H9 (cell line): ENCODE measurements around the gene MEDAG. TPM values are rescaled to one million over a fixed set of nuclear protein-coding genes. Genes with fewer than 3 reads are reported as not detected.

Experiments
- DNase-seq: peaks from one replicate; pipeline ENCODE4 v3.0.0-alpha.2; 2017
- H2AFZ ChIP-seq: one replicate; pipeline ENCODE4 v1.6.1; 2013; ENCODE audit warnings: mild to moderate bottlenecking, low read length, control low read depth, moderate library complexity
- H2AK5ac ChIP-seq: 2 replicates; pipeline ENCODE4 v1.6.1; 2013; ENCODE audit warnings: low read length, control low read depth, mixed read lengths; ENCODE audit not compliant: insufficient read length
- H2BK120ac ChIP-seq: one replicate; pipeline ENCODE4 v1.6.1; 2013; ENCODE audit warnings: low read depth, mild to moderate bottlenecking, low read length, control low read depth, inconsistent platforms; ENCODE audit not compliant: poor library complexity, severe bottlenecking
- H2BK12ac ChIP-seq: 2 replicates; pipeline ENCODE4 v1.6.1; 2013; ENCODE audit warnings: low read length, control low read depth, mixed read lengths, low read depth; ENCODE audit not compliant: insufficient read length
- H2BK15ac ChIP-seq: 2 replicates; pipeline ENCODE4 v1.6.1; 2013; ENCODE audit warnings: low read depth, low read length, control low read depth
- H2BK20ac ChIP-seq: one replicate; pipeline ENCODE4 v1.6.1; 2013; ENCODE audit warnings: low read depth, mild to moderate bottlenecking, low read length, control low read depth, inconsistent platforms; ENCODE audit not compliant: poor library complexity, severe bottlenecking
- H2BK5ac ChIP-seq: 2 replicates; pipeline ENCODE4 v1.6.1; 2013; ENCODE audit warnings: low read length, control low read depth, mixed read lengths; ENCODE audit not compliant: insufficient read length
- H3K14ac ChIP-seq: 2 replicates; pipeline ENCODE4 v1.6.1; 2013; ENCODE audit warnings: low read length, control low read depth; ENCODE audit not compliant: insufficient read depth
- H3K18ac ChIP-seq: 2 replicates; pipeline ENCODE4 v1.6.1; 2013; ENCODE audit warnings: low read depth, mild to moderate bottlenecking, mixed read lengths, low read length, control low read depth; ENCODE audit not compliant: insufficient read length
- H3K23ac ChIP-seq: 2 replicates; pipeline ENCODE4 v1.6.1; 2013; ENCODE audit warnings: low read length, control low read depth, mixed read lengths, low read depth; ENCODE audit not compliant: insufficient read length
- H3K23me2 ChIP-seq: 2 replicates; pipeline ENCODE4 v1.6.1; 2013; ENCODE audit warnings: low read depth, mild to moderate bottlenecking, mixed read lengths, low read length, control low read depth; ENCODE audit not compliant: insufficient read length, poor library complexity, severe bottlenecking
- H3K27ac ChIP-seq: 2 replicates; pipeline ENCODE4 v1.5.1; 2013; ENCODE audit warnings: low read length, control low read depth, mixed read lengths, low read depth; ENCODE audit not compliant: insufficient read length
- H3K27me3 ChIP-seq: 2 replicates; pipeline ENCODE4 v1.6.1; 2013; ENCODE audit warnings: low read length, control low read depth, inconsistent platforms; ENCODE audit not compliant: insufficient read depth
- H3K4ac ChIP-seq: 2 replicates; pipeline ENCODE4 v1.6.1; 2013; ENCODE audit warnings: low read depth, mild to moderate bottlenecking, control low read depth, inconsistent platforms, low read length, moderate library complexity
- H3K4me1 ChIP-seq: 2 replicates; pipeline ENCODE4 v1.6.1; 2013; ENCODE audit warnings: low read length, control low read depth, inconsistent platforms; ENCODE audit not compliant: insufficient read depth
- H3K4me2 ChIP-seq: 2 replicates; pipeline ENCODE4 v1.6.1; 2013; ENCODE audit warnings: low read length, control low read depth, mixed read lengths; ENCODE audit not compliant: insufficient read length, insufficient read depth
- H3K56ac ChIP-seq: 2 replicates; pipeline ENCODE4 v1.6.1; 2013; ENCODE audit warnings: low read depth, mild to moderate bottlenecking, mixed read lengths, low read length, control low read depth; ENCODE audit not compliant: insufficient read length
- H3K79me1 ChIP-seq: 2 replicates; pipeline ENCODE4 v1.6.1; 2013; ENCODE audit warnings: low read depth, mild to moderate bottlenecking, moderate library complexity, low read length, control low read depth, inconsistent platforms; ENCODE audit not compliant: insufficient read depth, poor library complexity, severe bottlenecking
- H3K79me2 ChIP-seq: 2 replicates; pipeline ENCODE4 v1.6.1; 2013; ENCODE audit warnings: low read length, control low read depth, inconsistent platforms; ENCODE audit not compliant: insufficient read depth
- H3K9ac ChIP-seq: 2 replicates; pipeline ENCODE4 v1.6.1; 2013; ENCODE audit warnings: low read length, control low read depth, mixed read lengths; ENCODE audit not compliant: insufficient read length; ENCODE audit errors: extremely low read depth
- H3K9me3 ChIP-seq: one replicate; pipeline ENCODE4 v1.6.1; 2013; ENCODE audit warnings: low read depth, low read length, inconsistent platforms; ENCODE audit not compliant: control insufficient read depth
- H3T11ph ChIP-seq: one replicate; pipeline ENCODE4 v1.6.1; 2013; ENCODE audit warnings: mild to moderate bottlenecking, low read length, control low read depth, inconsistent platforms
- H4K20me1 ChIP-seq: one replicate; pipeline ENCODE4 v1.6.1; 2013; ENCODE audit not compliant: control insufficient read depth, insufficient read length, insufficient read depth
- H4K5ac ChIP-seq: 2 replicates; pipeline ENCODE4 v1.6.1; 2013; ENCODE audit warnings: low read depth, mild to moderate bottlenecking, mixed read lengths, low read length, control low read depth; ENCODE audit not compliant: insufficient read length
- H4K8ac ChIP-seq: replicated peaks from 2 replicates; pipeline ENCODE4 v1.6.1; 2013; ENCODE audit warnings: low read length, control low read depth, mixed read lengths, low read depth; ENCODE audit not compliant: insufficient read length
- H4K91ac ChIP-seq: 2 replicates; pipeline ENCODE4 v1.6.1; 2013; ENCODE audit warnings: low read depth, mild to moderate bottlenecking, moderate library complexity, mixed read lengths, low read length, control low read depth; ENCODE audit not compliant: insufficient read length
- H3K27ac Mint-ChIP-seq, 3 experiments: 2 replicates in 2 of 3; 3 replicates in 1 of 3; pipeline ENCODE4 v1.8.0; 2020 to 2021; ENCODE audit warnings: mixed read lengths in 3 of 3, mild to moderate bottlenecking in 1 of 3, moderate library complexity in 1 of 3
- H3K27me3 Mint-ChIP-seq: 2 replicates; pipeline ENCODE4 v1.8.0; 2021; ENCODE audit warnings: low read depth, mild to moderate bottlenecking, moderate library complexity, mixed read lengths
- H3K36me3 Mint-ChIP-seq, 3 experiments: 2 replicates in 2 of 3; 3 replicates in 1 of 3; pipeline ENCODE4 v1.8.0; 2020 to 2021; ENCODE audit warnings: low read depth in 3 of 3, mixed read lengths in 3 of 3; ENCODE audit not compliant: insufficient read depth in 1 of 3
- H3K4me1 Mint-ChIP-seq, 2 experiments: 2 replicates each; pipeline ENCODE4 v1.8.0; 2020; ENCODE audit warnings: mixed read lengths in 2 of 2
- H3K4me3 Mint-ChIP-seq, 2 experiments: 2 replicates in 1 of 2; 3 replicates in 1 of 2; pipeline ENCODE4 v1.8.0; 2020 to 2021; ENCODE audit warnings: mild to moderate bottlenecking in 2 of 2, mixed read lengths in 2 of 2, moderate library complexity in 1 of 2
- H3K9me3 Mint-ChIP-seq, 2 experiments: 2 replicates in 1 of 2; 3 replicates in 1 of 2; pipeline ENCODE4 v1.8.0; 2020; ENCODE audit warnings: mild to moderate bottlenecking in 2 of 2, mixed read lengths in 2 of 2, moderate library complexity in 1 of 2
- WGBS: extraction: QIAGEN DNeasy Blood & Tissue Kit; methylation state at CpG from one replicate; pipeline ENCODE4 v1.1.7; 2013; ENCODE audit warnings: missing lambda C conversion rate, low lambda C conversion rate, mixed read lengths; ENCODE audit not compliant: insufficient read length; ENCODE audit errors: extremely low coverage; 5-methylcytosine and 5-hydroxymethylcytosine counted together
- total RNA-seq: library from RNA; stranded (reverse); gene quantifications from 2 replicates; pipeline ENCODE4 v1.2.1, GENCODE V29; 2021
- TF ChIP-seq, protein P1 (sequence below): fragments of 200-600 bp; sonication (generic); conservative IDR thresholded peaks from 3 replicates; pipeline ENCODE4 v1.8.0; 2021; ENCODE audit warnings: antibody characterized with exemption, mild to moderate bottlenecking

Gene MEDAG
- total RNA-seq, 1 experiment from 2014 or later, result 0.87 TPM

DNA sequence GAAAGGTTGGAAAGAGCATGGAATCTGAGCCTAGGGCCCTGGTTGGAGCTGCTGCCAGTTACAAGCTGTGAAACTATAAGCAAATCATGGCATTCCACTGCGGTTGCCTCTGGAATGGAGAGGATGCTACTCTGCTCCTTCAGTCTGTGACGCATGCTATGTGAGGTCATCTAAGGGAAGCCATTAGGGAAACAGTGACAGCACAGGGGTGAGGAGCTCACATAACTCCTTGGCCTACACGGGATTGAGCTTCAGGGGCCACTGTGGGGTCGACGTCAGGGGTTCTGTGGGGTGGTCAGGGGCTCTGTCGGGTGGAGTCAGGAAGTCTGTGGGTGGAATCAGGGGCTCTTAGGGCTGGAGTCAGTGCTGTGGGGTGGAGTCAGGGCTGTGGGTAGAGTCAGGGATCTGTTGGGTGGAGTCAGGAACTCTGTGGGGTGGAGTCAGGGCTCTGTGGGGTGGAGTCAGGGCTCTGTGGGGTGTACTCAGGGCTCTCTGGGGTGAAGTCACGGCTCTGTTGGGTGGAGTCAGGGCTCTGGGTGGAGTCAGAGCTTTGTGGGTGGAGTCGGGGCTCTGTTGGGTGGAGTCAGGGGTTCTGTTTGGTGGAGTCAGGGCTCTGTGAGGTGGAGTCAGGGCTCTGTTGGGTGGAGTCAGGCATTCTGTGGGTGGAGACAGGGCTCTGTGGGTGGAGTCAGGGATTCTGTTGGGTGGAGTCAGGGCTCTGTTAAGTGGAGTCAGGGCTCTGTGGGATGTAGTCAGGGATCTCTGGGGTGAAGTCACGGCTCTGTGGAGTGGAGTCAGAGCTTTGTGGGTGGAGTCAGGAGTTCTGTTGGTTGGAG is 35.8 kb upstream of the MEDAG start:
- Histone ChIP-seq H3K9me3 (no peaks in the 10 kb centered on the region), H3T11ph (no peak overlapping the region), H2BK15ac (no peak overlapping the region), H3K27me3 (no peaks in the 10 kb centered on the region; the same call in 1 of the 2 replicates), H2BK20ac (no peak overlapping the region), H4K91ac (no peak overlapping the region), H3K18ac (no peak overlapping the region), H4K5ac (no peak overlapping the region), H3K23me2 (no peaks in the 10 kb centered on the region), H3K79me1 (no peaks in the 10 kb centered on the region), H3K56ac (no peak overlapping the region), H3K4me2 (no peak overlapping the region), H4K20me1 (no peaks in the 10 kb centered on the region), H2AFZ (no peak overlapping the region), H2BK120ac (no peak overlapping the region), H2BK12ac (no peak overlapping the region), H3K4me1 (peaks cover 7% of the 10 kb centered on the region), H3K9ac (no peak overlapping the region), H3K79me2 (no peaks in the 10 kb centered on the region), H3K23ac (no peak overlapping the region), H3K14ac (no peak overlapping the region), H3K27ac (no peak overlapping the region), H2AK5ac (no peak overlapping the region), H3K4ac (no peak overlapping the region), H4K8ac (no peak overlapping the region), H2BK5ac (no peak overlapping the region)
- H3K9me3 Mint-ChIP-seq, result no peaks in the 10 kb centered on the region
- WGBS, result no CpG with 5 or more reads among the region's 9 CpGs
- peak; percentile 96 for DNase-seq
- no peak overlapping the region; a peak in 2 of 5 replicates for H3K4me3 Mint-ChIP-seq
- peaks cover 47 to 67% of the 10 kb centered on the region in 2 experiments for H3K4me1 Mint-ChIP-seq
- H3K27me3 Mint-ChIP-seq, result peaks cover 12% of the 10 kb centered on the region
- H3K36me3 Mint-ChIP-seq, result peaks cover 0 to 6% (median 0%) of the 10 kb centered on the region in 3 experiments; a peak in 3 of 7 replicates
- TF ChIP-seq, protein P1, sequence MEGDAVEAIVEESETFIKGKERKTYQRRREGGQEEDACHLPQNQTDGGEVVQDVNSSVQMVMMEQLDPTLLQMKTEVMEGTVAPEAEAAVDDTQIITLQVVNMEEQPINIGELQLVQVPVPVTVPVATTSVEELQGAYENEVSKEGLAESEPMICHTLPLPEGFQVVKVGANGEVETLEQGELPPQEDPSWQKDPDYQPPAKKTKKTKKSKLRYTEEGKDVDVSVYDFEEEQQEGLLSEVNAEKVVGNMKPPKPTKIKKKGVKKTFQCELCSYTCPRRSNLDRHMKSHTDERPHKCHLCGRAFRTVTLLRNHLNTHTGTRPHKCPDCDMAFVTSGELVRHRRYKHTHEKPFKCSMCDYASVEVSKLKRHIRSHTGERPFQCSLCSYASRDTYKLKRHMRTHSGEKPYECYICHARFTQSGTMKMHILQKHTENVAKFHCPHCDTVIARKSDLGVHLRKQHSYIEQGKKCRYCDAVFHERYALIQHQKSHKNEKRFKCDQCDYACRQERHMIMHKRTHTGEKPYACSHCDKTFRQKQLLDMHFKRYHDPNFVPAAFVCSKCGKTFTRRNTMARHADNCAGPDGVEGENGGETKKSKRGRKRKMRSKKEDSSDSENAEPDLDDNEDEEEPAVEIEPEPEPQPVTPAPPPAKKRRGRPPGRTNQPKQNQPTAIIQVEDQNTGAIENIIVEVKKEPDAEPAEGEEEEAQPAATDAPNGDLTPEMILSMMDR, result no peak
- H3K27ac Mint-ChIP-seq, result peak overlapping the region; percentile 36 to 92 (median 91)
